GM21529 (cell line): ENCODE data around the gene JPT1.

ENCODE experiments used
- ATAC-seq: cut with Tn5 transposase; IDR thresholded peaks from one replicate; pipeline ENCODE4 v1.9.1; 2021; ENCODE audit not compliant: unreplicated experiment

Gene JPT1

DNA sequence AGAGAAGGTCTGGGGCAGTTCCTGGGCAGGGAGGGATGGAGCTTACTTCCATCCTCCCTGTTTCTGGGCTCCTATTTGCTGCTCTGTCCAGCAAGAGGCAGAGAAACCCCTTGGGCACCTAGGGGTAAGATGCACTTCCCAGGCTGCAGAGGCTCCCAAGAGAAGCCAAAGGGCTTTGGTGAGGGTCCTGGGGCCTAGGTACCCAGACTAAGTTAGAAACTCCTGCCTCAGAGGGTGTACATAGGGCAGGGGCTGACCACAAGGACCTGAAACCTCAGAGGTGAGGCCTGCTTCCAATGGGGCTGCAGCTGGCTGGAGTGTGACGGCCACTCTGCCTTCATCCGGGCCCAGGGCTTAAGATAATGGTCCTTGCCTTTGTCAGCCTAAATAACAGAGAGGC is 46.1 kb downstream of the JPT1 start:
- ATAC-seq = no peak

DNA sequence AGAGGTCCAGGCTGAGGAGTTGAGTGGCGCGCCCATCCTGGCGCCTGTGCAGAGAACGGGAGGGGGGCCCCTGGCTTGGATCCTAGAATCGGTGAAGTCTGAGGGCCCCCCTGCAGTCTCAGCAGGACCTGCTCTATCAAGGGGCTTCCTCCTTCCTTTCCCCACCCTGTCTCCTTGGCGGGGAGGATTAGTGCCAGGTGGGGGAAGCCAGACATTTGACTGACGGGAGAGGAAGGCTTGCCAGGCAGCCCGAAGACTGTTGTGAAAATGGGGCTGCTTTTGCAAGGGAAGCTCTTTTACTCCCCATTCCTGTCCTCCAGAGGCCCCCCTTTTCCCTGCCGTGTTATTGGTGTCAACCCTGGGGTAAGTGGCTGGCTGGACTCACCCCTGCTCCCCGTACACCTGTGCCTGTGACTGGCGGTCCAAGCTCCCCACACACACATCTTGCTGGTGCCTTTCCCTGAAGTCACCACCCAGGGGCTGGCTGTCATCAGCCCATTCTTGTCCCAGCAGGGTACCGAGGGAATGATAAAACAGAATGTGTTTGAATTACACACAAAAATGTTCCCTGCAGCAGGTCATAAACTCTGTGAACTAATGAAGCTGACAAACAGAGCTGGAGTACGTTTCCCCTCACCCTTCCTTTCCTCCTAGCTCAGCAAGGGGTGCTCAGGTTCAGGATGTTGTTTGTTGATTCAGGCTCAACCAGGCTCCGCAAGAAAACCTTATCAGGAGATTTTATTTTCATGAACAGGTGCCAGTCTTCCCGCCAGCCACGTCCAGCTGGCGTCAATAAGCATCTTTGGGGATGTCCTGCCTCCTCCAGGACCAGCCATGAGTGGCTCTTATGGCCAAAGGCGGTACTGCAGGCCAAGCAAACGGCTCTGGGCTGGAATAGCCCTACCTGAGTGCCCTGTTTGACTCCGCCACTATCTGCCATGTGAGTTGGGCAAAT is 48.9 kb downstream of the JPT1 start:
- no peak for ATAC-seq

DNA sequence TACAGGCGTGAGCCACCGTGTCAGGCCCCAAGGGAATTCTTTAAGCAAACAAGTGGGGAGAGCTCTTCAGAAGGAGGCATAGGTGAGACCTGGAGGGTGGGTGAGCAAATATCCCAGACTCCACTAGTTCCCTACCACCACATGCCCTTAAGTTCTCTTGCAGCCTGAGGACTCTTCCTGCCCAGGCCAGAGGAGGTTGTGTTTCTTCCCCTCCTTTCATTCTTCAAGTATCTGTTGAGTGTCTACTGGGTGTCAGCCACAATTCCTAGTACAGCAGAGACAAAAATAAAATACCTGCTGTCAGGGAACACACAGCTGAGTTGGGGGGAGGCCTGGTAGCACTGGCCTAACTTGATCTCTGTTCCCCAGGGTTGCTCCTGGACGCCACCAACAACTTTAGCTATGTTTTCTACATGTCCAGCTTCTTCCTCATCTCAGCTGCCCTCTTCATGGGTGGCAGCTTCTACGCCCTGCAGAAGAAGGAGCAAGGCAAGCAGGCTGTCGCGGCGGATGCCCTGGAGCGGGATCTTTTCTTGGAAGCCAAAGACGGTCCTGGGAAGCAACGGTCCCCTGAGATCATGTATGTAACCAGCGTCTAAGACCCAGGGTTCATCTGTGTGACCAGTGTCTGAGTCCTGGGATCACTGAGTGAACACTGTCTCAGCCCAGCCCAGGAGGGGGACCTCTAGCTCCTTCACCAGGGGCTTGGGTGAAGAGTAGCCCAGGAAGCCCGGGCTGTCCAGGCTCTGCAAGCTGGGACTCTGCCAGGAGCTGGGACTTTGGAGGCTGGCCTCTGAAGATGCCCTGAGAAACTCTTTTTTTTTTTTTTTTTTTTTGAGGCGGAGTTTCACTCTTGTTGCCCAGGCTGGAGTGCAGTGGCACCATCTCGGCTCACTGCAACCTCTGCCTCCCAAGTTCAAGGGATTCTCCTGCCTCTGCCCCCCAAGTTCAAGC is 50.4 kb downstream of the JPT1 start:
- no peak for ATAC-seq

DNA sequence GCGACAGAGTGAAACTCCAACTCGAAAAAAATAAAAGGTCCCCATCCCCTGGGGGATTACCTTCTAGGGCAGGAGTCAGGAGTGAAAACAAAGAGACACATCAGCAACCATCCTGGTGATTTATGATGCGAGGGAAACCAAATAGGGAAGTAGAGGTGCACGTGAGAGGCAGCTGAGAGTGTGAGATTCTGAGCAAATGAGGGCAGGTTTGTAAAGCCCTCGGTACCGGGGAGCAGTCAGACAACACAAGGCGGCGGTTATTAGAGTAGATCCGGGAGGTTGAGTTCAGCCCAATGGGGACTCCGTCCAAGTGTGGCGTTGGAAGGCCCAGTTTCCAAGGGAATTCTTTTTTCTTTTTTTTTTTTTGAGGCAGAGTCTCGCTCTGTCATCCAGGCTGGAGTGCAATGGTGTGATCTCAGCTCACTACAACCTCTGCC is 51.9 kb downstream of the JPT1 start:
- no peak for ATAC-seq

DNA sequence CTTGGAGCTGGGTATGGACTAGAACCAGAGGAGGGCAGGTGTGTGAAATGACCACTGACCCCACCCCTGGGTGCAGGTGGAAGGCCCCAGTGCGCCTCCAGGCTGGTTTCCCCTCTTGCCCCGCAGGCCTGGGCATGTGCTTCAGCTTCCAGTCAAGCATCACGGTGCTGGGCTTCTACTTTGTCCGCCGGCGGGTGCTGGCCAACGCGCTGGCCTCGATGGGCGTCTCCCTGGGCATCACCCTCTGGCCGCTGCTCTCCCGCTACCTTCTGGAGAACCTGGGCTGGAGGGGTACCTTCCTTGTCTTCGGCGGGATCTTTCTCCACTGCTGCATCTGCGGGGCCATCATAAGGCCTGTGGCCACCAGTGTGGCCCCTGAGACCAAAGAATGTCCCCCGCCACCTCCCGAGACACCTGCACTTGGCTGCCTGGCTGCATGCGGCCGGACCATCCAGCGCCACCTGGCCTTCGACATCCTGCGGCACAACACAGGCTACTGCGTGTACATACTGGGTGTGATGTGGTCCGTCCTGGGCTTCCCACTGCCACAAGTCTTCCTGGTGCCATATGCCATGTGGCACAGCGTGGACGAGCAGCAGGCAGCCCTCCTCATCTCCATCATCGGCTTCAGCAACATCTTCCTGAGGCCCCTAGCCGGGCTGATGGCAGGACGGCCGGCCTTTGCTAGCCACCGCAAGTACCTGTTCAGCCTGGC is 54.3 kb downstream of the JPT1 start:
- no peak for ATAC-seq

DNA sequence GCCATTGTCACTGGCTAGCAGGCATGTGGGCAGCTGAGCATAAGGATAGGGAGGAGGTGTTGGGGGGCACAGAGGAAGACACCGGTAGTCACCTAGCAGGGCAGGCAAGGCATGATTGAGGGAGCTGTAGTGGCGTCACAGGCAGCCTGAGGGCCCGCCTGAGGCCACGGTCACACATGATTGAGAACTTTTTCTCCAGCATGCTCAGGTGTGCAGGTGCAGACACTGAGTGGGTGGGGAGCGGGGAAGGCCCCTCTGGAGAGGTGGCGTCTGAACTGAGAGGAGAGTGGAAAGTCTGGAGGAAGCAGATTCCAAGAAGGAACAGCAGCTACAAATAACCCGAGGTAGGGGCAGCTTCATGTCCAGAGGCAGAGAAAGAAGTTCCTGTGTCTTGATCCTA is 55.5 kb downstream of the JPT1 start:
- ATAC-seq = no peak

DNA sequence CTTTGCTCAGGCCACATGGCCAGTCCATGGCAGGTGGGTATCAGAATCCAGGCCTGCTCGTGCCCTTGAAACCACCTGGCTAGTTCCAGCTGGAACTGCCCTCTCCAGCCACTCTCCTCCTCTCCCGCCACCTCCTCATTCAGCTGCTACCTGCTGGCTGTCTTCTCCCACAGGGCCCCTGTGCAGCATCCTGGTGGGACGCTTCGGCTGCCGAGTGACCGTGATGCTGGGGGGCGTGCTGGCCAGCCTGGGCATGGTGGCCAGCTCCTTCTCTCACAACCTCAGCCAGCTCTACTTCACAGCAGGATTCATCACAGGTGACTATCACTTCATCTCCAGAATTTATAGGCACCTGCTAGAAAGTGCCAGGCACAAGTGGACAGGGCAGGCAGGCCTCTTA is 56.4 kb downstream of the JPT1 start:
- ATAC-seq = no peak

DNA sequence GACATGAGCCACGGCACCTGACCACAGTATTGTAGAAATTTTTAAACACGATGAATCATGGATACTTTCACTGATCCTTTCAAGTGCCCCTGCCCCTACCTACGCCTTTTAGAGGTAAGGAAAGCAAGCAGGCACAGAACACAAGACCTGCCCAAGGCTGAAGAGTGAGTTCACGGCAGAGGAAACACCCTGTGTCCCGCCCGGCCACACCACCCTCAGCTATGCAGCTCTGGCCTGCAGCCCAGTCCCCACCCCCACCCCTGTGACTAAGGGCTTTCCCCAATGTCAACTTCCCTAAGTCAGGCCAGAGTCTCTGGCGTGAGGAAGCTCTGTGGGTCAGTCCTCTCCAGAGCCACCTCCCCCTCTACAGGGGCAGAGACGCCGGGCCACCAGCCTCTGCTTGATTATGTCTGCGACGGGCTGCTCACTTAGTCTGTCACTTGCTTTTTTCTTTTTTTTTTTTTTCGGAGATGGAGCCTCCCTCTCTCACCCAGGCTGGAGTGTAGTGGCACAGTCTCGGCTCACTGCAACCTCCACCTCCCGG is 58.2 kb downstream of the JPT1 start:
- no peak for ATAC-seq

DNA sequence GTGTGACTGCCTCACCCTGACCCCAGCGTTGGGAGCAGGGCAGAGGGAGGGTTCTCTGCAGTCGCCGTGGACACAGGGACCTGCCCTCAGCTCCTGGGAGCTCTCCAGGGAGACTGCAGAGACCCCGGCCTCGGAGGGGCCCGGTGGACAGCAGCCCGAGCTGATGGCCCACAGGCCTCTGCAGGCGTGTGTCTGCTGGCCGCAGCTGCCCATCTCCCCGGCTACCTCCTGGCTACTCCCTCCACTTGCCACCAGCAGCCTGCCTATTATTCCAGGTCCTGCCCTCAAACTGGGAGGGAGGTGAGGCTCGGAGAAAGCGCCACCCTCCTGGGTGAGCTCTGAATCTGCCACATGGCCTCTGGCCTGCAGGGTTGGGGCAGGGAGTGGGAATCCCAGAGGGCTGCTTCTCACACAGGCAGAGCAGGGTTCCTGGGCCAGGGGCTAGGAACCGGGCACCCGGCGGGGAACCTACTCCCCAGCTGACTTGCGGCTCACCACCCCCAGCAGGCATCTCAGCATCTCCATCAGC is 59.4 kb downstream of the JPT1 start:
- ATAC-seq = no peak

DNA sequence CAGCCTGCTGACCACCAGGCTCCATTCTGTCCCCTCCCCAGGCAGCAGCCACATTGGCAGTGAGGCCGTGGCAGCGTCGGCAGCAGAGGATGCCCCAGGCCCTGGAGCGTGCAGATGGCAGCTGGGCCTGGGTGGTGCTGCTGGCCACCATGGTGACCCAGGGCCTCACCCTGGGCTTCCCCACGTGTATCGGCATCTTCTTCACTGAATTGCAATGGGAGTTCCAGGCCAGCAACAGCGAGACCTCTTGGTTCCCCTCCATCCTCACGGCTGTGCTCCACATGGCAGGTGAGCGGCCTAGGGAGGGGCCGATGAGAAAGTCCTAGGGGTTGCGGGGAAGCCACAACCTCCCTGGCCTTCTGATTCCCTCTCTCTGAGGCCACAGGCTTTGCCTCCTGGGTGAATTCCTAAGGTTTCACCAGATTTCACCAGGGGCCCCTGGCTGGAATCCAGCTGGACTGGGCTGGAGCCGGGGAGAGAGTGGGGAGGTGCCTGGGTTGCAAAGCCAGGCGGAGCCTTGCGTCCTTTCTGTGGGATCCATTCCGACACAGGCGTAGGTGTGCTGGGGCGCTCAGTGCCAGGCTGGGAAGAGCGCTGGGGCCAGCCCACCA is 60.7 kb downstream of the JPT1 start:
- ATAC-seq = no peak

DNA sequence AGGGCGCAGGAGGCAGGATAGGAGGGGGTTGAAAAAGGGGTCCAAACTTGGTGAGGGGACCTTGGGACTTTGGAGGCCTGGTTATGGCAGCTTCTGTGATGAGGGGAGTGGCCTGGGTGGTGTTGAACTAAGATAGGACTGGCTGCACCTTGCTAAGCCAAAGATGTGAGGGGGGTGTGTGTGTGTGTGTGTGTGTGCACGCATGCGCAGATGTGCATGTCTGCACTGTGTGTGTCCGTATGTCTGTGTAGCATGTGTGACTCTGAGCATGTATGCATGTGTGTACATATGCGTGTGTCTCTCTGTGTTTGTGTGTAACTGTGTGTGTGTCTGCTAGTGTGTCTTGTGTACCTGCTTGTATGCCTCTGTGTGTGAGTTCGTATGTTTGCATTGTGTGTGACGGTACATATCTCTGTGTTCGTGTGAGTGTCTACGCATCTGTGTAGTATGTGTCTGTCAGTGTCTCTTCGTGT is 62.4 kb downstream of the JPT1 start:
- ATAC-seq = no peak

DNA sequence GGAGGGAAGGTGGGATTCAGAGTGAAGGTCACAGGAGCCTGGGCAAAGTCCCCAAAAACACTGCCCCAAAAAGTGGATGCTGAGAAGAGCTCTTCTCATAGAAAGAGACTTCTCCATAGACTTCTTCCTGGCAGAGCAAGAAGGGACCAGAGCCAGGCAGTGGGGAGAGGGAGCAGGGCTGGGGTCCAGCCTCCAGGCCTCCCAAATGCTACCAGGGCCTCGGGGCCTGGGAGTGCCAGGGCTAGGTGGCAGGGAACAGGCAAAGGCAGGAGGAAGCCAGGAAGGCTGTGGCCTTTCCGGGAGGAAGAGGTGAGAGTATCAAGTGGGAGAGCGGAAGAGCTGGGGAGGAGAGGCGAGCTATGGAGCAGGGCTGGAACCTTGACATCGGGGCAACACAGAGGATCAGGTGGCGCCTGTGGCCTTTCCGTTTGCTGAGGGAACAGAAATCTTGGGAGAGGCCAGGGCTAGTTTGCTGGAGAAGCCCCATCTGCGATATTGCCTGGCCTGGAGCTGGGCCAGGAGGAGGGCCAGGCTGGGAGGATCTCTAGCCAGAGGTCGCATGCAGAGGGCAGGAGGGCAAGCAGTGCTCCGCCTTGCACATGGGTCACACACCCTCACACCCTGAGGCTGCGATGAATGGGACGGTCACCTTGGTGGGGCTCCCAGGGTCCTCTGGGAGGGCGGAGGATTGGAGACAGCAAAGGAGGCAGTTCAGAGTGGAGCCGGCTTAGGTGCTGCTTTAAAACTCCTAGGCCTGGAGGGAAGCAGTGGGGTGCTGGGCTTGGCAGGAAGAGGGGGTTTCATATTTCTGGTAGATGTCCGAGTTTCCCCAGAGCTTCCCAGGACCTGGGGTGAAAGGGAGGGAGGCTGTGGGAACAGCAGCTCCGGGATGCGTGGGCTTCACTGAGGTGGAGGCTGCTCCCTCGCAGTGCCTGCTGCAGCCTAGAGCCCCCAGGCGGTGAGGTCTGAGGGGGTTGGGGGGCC is 63.1 kb downstream of the JPT1 start:
- no peak for ATAC-seq

DNA sequence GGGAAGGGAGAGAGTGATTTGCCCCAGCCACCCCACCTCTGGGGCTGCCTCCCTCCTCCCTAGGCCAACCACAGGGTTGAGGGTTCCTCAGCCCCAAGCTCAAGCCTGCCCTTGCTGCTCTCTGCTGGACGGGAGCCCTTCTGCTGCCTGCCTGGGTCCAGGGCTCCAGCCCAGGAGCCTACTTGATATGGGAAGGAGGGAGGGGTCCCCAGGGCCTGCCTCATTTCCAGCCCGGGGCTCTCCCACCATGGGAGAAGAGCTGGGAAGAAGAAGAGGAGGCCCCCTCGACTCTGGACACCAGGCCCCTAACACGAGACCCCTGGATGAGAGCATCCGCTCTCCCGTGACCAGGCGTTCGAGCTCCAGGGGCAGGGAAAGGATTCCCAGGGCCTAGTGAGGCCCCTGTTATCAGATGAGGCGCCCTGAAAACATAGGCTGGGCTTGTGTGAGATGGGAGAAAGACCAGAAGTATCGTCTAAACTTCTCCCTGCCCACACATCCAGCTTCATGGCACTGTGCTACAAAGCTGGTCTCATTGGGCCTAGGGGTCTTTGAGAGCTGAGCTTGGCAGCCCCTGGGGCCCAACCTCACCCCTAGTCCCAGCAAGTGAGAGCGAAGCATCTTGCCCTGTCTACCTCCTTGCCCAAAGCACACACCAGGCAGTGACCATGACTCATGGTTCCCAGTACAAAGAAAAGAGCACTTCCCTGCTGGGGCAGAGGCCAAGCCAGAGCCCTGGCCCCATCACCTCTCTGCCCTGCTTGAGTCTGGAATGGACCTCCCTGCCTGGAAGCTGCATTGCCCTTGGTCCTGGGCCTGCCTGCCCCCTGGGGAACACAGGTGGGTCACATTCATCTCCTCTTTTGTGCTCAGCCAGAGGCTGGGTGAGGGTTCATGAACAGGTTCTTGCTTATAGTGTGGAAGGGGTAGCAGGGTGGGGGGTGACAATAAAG is 65.6 kb downstream of the JPT1 start:
- no peak for ATAC-seq

DNA sequence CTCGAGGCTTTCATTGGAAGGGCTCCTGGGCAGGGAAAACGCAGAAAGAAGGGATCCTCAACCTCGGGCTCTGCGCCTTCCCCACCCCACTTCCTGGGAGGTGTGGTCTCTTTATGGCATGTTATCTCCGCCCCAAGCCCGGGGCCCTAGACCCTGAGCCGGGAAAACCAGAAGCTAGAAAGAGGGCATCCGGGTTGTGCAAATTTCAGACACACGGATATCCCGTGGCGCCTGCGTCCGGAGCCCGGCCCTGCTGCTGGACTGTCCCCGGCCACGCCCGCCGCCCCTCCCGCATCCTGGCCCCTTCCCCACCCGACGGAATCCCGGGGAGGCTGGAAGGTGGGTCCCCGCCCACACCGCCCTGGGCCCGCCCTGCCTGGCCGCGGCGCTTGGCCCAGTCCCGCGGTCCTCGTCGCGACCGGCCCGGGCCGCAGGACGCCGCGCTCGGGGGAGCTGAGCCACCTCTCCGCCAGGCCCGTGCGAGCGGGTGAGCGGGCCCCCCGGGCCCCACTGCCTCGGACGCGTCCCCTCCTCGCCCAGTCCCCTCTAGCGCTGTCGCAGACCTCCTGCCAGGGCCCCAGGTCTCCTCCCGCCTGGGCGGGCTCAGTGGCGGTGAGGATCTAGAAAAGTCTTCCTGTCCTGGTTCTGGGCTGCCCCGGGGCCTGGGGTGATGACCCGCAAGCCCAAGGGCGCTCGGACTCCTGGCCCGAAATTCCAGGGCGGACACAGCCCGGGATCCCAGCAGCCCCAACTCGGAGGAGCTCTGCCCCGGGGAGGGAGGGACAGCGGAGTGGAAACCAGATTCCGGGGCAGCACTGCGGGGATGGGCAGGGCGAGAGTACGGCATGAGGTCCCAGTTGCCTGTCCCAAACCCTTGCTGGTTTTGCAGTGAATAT is 66.5 kb downstream of the JPT1 start, which contains the start of gene SLC16A5:
Gene SLC16A5 (plus strand): TSS at position 397 of the 896 bp plus-strand sequence. CDS start 5,683 bp downstream, outside the sequence.
- ATAC-seq = no peak

DNA sequence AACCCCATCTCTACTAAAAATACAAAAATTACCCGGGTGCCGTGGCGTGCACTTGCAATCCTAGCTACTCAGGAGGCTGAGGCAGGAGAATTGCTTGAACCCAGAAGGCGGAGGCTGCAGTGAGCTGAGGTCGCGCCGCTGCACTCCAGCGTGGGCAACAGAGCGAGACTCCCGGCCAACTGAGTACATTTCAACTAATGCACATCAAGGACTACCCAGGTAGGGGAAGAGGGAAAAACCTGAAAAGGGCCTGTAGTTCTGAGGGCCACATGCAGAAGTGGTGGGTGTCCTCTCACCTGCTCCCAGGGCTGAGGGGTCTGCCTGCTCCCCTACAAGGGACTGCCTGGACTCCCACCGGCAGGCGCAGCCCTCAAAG is 67.1 kb downstream of the JPT1 start:
- no peak for ATAC-seq

DNA sequence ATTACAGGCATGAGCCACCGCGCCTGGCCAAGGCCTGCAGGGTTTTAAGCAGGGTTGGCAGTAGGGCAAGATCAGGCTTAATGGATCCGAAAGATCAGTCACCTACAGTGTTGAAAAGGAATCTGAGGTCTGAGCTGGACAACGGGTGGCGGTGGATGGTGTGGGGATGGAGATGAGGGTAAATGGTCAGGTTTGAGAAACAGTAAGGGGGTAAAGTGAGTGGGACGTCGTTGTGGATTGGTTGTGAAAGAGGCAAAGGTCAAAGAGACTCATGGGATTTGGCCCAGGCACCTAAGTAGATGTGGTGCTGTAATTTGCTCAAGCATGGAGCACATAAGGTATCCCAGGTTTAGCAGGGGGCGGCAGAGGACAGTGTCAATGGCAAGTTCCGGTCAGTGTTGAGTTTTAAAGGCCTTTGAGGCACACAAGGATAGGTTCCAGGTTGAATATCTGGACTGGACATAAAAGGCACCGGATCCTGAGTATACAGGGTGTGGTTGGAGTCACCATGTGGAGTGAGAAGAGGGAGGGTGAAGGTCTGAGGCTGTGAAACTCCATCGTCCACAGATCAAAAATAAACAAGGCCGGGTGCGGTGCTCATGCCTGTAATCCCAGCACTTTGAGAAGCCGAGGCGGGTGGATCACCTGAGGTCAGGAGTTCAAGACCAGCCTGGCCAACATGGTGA is 67.7 kb downstream of the JPT1 start:
- no peak for ATAC-seq
